ENCODE results near the gene EVI5L. TPM values are rescaled to one million over a fixed set of nuclear protein-coding genes. Genes with fewer than 3 reads are reported as not detected.
A peak's percentile ranks its signal among the peaks of the same experiment; 100 is the strongest.

The EVI5L gene
- total RNA-seq, 2 donors from 2014 or later = 7.8 to 10.4 TPM

DNA sequence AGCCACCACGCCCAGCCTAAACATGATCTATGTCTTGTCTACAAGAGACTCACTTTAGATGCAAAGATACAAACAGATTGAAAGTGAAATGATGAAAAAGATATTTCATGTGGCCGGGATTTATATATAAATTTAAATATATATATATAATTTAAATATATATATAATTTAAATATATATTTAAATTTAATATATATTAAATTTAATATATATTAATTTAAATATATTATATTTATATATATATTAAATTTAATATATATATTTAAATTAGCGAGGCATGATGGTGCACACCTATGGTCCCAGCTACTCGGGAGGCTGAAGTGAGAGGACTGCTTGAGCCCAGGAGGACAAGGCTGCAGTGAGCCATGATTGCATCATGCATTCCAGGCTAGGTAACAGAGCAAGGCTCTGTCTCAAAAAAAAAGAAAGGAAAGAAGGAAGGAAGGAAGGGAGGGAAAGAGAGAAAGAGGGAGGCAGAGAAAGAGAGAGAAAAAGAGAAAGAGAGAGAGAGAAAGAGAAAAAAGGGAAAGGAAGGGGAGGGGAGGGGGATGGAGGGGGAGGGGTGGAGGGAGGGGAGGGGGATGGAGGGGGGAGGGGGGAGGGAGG is 7.0 kb upstream of the EVI5L start:
- ATAC-seq (replicated peaks in 1 of 2) (no peak), DNase-seq (no peak)
- Mint-ChIP-seq H3K4me3 (no peak overlapping the region), H3K4me1 (ENCODE audit: low read depth) (peaks cover 15% of the 10 kb centered on the region), H3K27me3 (ENCODE audit: low read depth) (peaks cover 52% of the 10 kb centered on the region), H3K27ac (no peak overlapping the region), H3K36me3 (ENCODE audit: insufficient read depth in 2 of 2) (peaks cover 2 to 6% of the 10 kb centered on the region in 2 donors), H3K9me3 (peaks cover 0 to 2% of the 10 kb centered on the region in 2 donors)

DNA sequence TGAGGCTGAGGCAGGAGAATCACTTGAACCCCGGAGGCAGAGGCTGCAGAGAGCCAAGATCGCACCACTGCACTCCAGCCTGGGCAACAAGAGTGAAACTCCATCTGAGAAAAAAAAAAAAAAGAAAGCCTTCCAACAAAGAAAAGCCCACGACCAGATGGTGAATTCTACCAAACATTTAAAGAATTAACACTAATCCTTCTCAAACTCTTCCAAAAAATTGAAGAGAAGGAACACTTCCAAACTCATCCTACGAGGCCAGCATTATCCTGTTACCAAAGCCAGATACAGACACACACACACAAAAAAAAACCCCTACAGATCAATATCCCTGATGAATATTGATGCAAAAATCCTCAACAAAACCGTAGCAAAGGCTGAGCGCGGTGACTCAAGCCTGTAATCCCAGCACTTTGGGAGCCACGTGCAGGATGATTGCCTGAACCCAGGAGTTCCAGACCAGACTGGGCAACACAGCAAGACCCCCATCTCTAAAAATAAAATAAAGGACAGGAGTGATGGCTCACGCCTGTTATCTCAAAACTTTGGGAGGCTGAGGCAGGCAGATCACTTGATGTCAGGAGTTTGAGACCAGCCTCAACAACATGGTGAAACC is 6.2 kb upstream of the EVI5L start:
- ATAC-seq (replicated peaks in 1 of 2) = no peak
- no peak for DNase-seq
- peaks cover 16% of the 10 kb centered on the region for H3K4me1 Mint-ChIP-seq (ENCODE audit: low read depth)
- no peak overlapping the region for H3K4me3 Mint-ChIP-seq
- H3K27ac Mint-ChIP-seq = no peak overlapping the region
- H3K36me3 Mint-ChIP-seq (ENCODE audit: insufficient read depth in 2 of 2) = peaks cover 0 to 6% of the 10 kb centered on the region in 2 donors
- peaks cover 49% of the 10 kb centered on the region for H3K27me3 Mint-ChIP-seq (ENCODE audit: low read depth)
- H3K9me3 Mint-ChIP-seq = no peaks in the 10 kb centered on the region

DNA sequence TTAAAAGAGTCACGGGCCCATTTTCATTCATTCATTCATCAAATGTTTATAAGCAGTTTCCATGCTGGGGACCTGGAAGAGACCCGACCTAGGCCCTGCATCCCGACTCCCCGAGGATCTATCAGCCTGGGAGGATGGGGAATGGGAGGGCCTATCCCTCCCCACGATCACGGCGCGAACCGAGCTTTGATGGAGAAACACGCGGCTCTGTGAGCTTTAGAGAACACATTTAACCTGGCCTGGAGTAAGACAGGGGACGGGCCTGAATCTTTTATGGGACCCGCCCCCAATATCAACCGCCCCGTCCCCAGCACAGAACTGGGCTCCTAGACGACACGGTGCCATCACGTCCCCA is 875 bp upstream of the EVI5L start:
- peaks cover 25% of the 10 kb centered on the region for H3K4me1 Mint-ChIP-seq (ENCODE audit: low read depth)
- no peaks in the 10 kb centered on the region for H3K9me3 Mint-ChIP-seq
- peaks cover 16% of the 10 kb centered on the region for H3K27me3 Mint-ChIP-seq (ENCODE audit: low read depth)
- H3K27ac Mint-ChIP-seq = peak overlapping the region; percentile 83
- ATAC-seq (replicated peaks in 1 of 2) (no peak), DNase-seq (no peak)
- H3K4me3 Mint-ChIP-seq = peak overlapping the region; percentile 90 to 97
- H3K36me3 Mint-ChIP-seq (ENCODE audit: insufficient read depth in 2 of 2) = no peaks in the 10 kb centered on the region

DNA sequence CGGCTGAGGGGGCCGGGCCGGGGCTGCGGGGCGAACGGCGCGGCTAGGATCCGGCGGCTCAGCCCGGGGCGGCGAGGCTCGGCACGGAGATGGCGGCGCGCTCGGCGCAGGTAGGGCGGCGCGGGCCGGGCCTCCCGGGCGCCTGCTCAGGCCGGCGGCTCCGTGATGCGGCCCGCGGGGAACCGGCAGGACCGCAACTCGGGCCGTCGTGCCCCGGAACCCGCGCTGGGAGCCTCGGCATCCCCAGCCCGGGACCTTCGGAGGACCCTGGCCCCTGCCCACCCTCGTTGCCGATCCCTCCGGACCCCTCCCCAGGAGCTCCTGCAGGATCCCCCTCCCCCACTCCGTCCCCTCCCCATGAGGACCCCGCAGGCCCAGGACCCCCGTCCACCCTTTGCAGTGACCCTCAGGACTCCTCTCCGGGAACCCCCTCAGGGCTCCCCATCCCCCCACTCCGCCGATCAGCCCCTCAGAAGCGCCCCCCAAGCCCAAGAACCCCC is 304 bp downstream of the EVI5L start:
- Mint-ChIP-seq H3K36me3 (ENCODE audit: insufficient read depth in 2 of 2) (no peaks in the 10 kb centered on the region), H3K9me3 (no peaks in the 10 kb centered on the region), H3K4me1 (ENCODE audit: low read depth) (peaks cover 25% of the 10 kb centered on the region), H3K27me3 (ENCODE audit: low read depth) (peaks cover 16% of the 10 kb centered on the region), H3K27ac (no peak overlapping the region), H3K4me3 (peak overlapping the region; percentile 72 to 84)
- no peak for ATAC-seq (replicated peaks in 1 of 2)
- DNase-seq = no peak

DNA sequence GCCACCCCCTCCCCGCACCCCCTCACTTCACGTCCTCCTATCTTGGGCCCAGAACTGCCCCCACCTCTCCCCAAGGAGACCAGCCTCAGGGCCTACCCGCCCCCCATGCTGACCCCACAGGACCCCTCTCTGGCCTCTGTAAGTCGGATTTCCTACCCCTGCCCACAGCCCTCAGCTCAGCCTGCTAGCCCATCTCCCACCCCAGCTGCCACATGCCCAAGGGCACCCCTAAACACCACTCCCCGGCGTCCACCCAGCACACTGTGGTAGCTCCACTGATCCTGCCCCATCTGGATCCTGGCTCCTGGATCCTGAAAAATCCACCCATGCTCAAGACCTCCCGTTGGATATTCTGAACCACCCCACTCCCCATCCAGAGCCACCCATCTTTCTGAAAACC is 805 bp downstream of the EVI5L start:
- no peaks in the 10 kb centered on the region for H3K9me3 Mint-ChIP-seq
- peaks cover 16% of the 10 kb centered on the region for H3K27me3 Mint-ChIP-seq (ENCODE audit: low read depth)
- DNase-seq (no peak), ATAC-seq (replicated peaks in 1 of 2) (no peak)
- no peak overlapping the region for H3K27ac Mint-ChIP-seq
- peaks cover 25% of the 10 kb centered on the region for H3K4me1 Mint-ChIP-seq (ENCODE audit: low read depth)
- peak overlapping the region; percentile 72 to 84 for H3K4me3 Mint-ChIP-seq
- no peaks in the 10 kb centered on the region for H3K36me3 Mint-ChIP-seq (ENCODE audit: insufficient read depth in 2 of 2)

DNA sequence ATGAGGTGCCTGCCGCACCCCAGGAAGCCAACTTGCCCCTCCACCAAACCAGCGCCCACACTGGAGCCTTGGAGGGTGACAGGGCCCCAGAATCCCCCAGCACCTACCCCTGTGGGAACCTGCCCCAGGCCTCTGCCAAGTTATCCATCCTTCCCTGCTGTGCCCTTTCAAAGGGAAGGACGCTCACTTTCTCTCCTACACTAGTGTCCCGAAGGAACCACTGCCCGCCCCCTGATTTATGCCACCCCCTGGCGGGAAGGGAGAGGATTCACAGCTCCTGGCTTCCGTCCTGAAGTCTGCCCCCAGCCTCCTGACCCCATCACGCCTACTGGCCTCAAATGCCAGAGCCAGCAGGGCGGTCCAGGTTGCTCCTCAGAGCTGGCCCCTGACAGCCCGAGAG is 1.4 kb downstream of the EVI5L start:
- DNase-seq = no peak
- Mint-ChIP-seq H3K36me3 (ENCODE audit: insufficient read depth in 2 of 2) (no peaks in the 10 kb centered on the region), H3K27me3 (ENCODE audit: low read depth) (peaks cover 16% of the 10 kb centered on the region), H3K27ac (no peak overlapping the region), H3K9me3 (no peaks in the 10 kb centered on the region), H3K4me1 (ENCODE audit: low read depth) (peaks cover 25% of the 10 kb centered on the region), H3K4me3 (peak overlapping the region; percentile 72 to 84)
- no peak for ATAC-seq (replicated peaks in 1 of 2)

DNA sequence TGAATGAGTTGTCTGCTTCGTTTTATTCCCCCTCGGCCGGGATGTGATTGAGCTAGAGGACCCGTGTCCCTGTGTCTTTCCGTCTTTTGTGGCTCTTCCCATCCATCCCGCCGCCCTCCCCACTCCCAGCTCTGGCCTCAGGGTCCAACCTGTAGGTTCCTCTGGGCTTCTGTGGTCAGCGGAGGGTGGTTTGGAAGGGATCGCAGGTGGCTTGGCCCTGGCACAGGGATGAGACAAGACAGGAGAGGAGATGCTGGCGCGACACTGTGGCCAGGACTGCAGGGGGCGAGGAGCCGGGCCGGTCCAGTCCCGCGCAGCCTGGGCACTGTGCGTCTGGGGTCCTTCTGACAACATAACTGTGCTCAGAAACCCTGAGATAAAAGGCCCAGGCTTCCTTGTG is 2.0 kb downstream of the EVI5L start:
- no peaks in the 10 kb centered on the region for H3K36me3 Mint-ChIP-seq (ENCODE audit: insufficient read depth in 2 of 2)
- H3K9me3 Mint-ChIP-seq = no peaks in the 10 kb centered on the region
- DNase-seq (no peak), ATAC-seq (replicated peaks in 1 of 2) (no peak)
- H3K4me1 Mint-ChIP-seq (ENCODE audit: low read depth) = peaks cover 25% of the 10 kb centered on the region
- H3K4me3 Mint-ChIP-seq = peak overlapping the region in 1 of 2 donors; percentile 84
- no peak overlapping the region for H3K27ac Mint-ChIP-seq
- peaks cover 16% of the 10 kb centered on the region for H3K27me3 Mint-ChIP-seq (ENCODE audit: low read depth)

DNA sequence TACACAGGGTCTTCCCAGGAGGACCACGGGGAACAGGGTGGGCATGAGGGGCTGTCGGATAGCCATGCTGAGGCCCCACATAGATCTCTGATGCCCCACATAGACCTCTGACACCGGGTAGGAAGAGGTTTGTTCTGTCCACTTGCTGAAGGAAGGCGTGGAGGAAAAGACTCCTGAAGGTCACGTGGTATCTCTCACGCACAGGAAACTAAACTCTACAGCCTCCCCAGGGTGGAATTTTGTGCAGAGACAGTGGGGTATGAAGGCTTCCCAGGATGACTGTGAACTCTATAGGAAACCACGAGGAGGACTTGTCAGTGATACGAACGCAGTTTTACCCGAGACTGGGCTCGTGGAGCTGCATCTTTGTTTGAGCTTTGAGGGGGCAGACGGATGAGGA is 2.8 kb downstream of the EVI5L start:
- Mint-ChIP-seq H3K4me1 (ENCODE audit: low read depth) (peaks cover 25% of the 10 kb centered on the region), H3K36me3 (ENCODE audit: insufficient read depth in 2 of 2) (no peaks in the 10 kb centered on the region), H3K9me3 (no peaks in the 10 kb centered on the region), H3K27ac (no peak overlapping the region), H3K27me3 (ENCODE audit: low read depth) (peaks cover 12% of the 10 kb centered on the region), H3K4me3 (no peak overlapping the region)
- ATAC-seq (replicated peaks in 1 of 2) (no peak), DNase-seq (no peak)

DNA sequence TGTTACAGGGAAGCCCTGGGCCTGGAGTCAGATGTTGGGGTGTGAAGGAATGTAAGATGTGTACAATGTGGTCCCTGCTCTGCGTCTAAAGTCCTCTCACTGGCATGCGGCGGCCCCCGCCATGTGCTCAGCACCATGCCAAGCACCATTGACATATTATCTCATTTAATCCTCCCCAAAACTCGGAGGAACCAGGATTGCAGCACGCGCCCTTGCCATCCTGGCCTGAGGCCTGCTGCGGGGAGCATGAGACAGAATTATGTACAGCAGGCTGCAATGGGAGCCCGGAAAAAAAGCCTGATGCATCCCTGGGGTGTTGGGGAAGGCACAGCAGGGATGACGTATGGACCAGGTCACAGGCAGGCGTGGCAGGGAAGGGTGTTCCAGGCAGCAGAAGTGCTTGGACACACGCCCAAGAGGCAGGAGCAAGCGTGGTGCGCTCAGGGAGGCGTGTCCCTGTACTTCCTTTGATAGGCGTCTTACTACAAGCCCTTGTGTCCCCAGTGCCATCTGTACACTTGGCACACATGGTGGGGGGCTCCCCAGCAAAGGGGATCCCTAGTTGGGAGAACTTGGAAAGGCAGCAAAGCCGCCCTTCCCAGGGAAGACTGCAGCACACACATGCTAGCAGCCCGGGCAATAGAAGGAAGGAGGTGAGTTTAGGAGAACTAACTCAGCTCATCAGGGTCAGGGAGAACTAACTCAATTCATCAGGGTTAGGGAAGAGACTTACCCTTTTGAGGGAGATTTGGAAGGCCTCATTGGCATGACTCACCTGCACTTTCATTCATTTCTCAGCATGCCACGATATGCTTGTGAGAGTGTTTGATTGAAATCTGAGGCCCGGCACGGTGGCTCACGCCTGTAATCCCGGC is 3.4 kb downstream of the EVI5L start:
- Mint-ChIP-seq H3K36me3 (ENCODE audit: insufficient read depth in 2 of 2) (no peaks in the 10 kb centered on the region), H3K9me3 (no peaks in the 10 kb centered on the region), H3K27ac (no peak overlapping the region), H3K27me3 (ENCODE audit: low read depth) (peaks cover 8% of the 10 kb centered on the region), H3K4me1 (ENCODE audit: low read depth) (peaks cover 25% of the 10 kb centered on the region), H3K4me3 (no peak overlapping the region)
- ATAC-seq (replicated peaks in 1 of 2) = no peak
- DNase-seq = no peak

DNA sequence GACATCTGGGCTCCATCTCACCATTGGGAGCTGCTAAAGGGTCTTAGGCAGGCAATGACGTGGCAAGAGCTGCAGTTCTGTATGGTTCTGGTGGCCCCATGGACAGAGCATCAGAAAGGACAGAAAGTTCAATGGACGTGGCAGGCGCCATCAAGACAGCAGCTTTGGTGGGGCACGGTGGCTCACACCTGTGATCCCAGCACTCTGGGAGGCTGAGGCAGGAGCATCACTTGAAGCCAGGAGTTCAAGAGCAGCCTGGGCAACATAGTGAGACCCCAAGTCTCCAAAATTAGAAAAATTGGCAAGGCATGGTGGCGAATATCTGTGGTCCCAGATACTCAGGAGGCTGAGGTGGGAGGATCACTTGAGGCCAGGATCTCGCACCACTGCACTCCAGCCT is 9.5 kb downstream of the EVI5L start:
- H3K27ac Mint-ChIP-seq = no peak overlapping the region
- H3K4me3 Mint-ChIP-seq = no peak overlapping the region
- ATAC-seq (replicated peaks in 1 of 2) (no peak), DNase-seq (no peak)
- H3K9me3 Mint-ChIP-seq = no peaks in the 10 kb centered on the region
- no peaks in the 10 kb centered on the region for H3K4me1 Mint-ChIP-seq (ENCODE audit: low read depth)
- H3K27me3 Mint-ChIP-seq (ENCODE audit: low read depth) = no peaks in the 10 kb centered on the region
- no peaks in the 10 kb centered on the region for H3K36me3 Mint-ChIP-seq (ENCODE audit: insufficient read depth in 2 of 2)

DNA sequence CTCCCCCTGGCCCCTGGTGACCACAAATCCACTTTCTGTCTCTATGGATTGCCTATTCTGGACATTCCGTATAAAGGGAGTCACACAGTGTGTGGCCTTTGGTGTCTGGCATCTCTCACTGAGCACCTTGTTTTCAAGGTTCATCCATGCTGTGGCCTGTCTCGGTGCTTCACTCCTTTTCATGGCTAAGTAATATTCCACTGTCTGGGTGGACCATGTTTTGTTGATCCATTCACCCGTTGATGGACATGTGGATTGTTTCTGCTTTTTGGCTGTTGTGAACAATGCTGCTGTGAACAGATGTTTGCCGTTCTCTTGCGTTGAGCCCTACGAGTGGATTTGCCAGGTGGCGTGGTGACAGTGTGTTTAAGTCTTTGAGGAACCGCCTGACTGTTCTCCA is 10.6 kb downstream of the EVI5L start:
- no peaks in the 10 kb centered on the region for H3K36me3 Mint-ChIP-seq (ENCODE audit: insufficient read depth in 2 of 2)
- no peaks in the 10 kb centered on the region for H3K9me3 Mint-ChIP-seq
- H3K4me1 Mint-ChIP-seq (ENCODE audit: low read depth) = no peaks in the 10 kb centered on the region
- DNase-seq = no peak
- no peak overlapping the region for H3K4me3 Mint-ChIP-seq
- ATAC-seq (replicated peaks in 1 of 2) = no peak
- H3K27ac Mint-ChIP-seq = no peak overlapping the region
- no peaks in the 10 kb centered on the region for H3K27me3 Mint-ChIP-seq (ENCODE audit: low read depth)

DNA sequence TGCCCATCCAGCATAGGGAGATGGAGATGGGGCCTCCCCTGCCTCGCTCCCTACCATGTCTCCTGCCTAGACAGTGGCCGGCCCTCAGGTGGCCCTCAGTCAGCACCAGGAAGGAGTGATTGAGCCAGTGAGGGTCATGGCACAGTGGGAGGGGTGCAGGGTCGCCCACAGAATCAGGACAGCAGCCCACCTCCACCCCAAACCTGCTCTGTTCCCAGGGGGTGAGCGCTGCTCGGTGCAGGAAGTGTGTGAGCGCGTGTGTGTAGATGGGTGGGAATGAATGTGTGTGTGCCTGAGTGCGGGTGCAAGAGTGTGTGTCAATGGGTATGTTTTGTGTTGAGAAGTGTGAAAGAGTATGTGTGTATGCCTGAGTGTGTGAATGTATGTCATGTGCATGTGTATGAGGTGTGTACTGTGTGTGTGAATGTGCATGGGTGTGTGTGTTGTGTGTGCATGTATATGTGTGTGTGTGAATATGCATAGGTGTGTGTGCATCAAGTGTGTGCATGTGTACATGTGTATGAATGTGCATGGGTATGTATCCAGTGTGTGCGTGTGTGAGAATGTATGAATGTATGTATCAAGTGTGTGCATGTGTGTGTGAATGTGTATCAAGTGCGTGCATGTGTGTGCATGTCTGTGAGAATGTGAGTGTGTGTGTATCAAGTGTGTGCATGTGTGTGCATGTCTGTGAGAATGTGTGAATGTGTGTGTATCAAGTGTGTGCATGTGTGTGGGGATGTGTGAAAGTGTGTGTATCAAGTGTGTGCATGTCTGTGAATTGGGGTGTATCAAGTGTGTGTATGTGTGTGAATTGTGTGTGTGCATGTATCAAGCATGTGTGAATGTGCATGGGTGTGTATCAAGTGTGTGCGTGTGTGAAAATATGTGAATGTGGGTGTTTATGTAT is 12.0 kb downstream of the EVI5L start:
- H3K36me3 Mint-ChIP-seq (ENCODE audit: insufficient read depth in 2 of 2) = no peaks in the 10 kb centered on the region
- no peaks in the 10 kb centered on the region for H3K9me3 Mint-ChIP-seq
- DNase-seq (no peak), ATAC-seq (replicated peaks in 1 of 2) (no peak)
- no peak overlapping the region for H3K27ac Mint-ChIP-seq
- no peaks in the 10 kb centered on the region for H3K4me1 Mint-ChIP-seq (ENCODE audit: low read depth)
- no peak overlapping the region for H3K4me3 Mint-ChIP-seq
- no peaks in the 10 kb centered on the region for H3K27me3 Mint-ChIP-seq (ENCODE audit: low read depth)
